ENCODE results near the gene SHISA9.
"Not testable (repeated sequence)": the region's sequence is repeated elsewhere in the genome, so short reads cannot be mapped to it uniquely, and the experiment has no call there.

The SHISA9 gene

DNA sequence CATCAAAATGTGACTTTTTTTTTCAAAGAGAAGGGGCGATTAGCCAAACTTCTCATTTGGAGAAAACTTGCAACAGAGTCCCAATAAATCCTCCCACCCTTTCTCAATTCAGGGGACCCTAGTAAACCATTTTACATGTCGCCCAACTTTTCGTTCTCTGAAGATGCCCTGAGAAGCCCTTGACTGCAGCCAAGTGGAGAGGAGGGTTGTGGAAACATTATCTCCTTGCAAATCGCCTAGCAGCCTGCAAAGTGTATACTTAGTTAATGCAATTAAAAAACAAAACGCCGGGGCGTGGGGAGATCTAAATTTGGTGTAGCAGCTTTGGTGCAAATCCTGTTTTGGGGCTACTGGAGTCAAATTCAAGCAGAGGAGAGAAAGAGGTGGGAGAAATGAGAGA, 1.2 kb upstream of the SHISA9 start:
- no peak for DNase-seq (ENCODE audit: low spot score)

- no peak for DNase-seq (ENCODE audit: low spot score)
These were observed 697 bp upstream of the SHISA9 start for GRCh38 chr16:12900599-12901203.

DNA sequence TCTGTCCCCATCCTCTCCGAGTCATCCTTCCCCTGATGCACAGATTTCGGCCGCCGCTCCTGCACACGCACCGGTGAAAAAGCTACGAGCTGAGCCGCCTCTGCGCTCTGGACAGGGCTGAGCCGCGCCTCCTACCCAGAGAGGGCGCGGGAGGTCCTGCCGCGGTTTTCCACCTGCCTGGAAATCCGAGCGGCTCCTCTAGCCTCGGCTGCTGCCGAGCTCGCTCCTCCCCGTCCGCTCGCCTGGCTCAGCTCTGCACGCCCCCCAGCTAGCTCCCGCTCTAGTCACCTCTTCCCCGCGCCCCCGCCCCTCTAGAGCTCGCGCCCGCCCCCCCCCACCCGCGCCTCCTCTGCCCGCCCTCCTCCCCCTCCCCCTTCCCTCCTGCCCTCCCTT, 198 bp upstream of the SHISA9 start:
- no peak for DNase-seq (ENCODE audit: low spot score)

DNA sequence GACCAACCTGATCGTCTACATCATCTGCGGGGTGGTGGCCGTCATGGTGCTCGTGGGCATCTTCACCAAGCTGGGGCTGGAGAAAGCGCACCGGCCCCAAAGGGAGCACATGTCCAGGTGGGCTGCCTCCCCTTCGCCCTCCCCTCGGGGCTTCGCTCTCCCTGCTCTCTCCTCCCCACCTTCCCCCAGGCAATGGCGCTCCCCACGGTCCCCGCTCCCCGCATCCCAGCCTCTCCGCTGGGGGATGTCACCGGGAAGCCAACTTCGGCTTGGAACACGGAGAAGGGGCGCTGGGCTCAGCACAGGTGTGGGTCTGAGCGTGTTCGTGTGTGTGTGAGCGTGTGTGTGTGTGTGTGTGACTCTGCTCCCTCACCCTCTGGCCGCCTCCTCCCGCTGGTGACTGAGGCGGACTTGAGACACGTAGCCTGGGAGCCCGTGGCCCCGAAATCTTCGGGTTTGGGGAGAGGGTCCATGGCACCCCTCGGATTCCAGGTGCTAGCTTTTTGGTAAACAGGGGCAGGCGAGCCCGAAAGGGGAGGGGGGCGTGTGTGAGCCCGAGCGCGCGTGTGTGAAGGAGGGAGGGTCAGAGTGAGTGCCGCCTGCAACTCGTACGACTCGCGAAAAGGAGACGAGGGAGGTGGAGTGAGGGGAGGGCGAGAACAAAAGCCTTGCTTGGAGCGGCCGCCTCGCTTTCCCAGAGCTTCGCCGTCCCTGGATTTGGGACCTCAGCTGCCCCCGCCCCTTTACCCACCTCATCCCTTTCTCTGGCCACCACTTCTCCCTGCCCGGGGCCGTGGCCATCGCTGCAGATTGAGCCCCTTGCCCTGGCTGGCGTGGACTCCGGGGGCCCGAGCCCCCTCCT, 1.3 kb downstream of the SHISA9 start:
- DNase-seq (ENCODE audit: low spot score) = no peak

GRCh38 chr16:12903407-12904328, 2.3 kb downstream of the SHISA9 start:
- no peak for DNase-seq (ENCODE audit: low spot score)

- DNase-seq (ENCODE audit: low spot score) = no peak
These were observed 2.9 kb downstream of the SHISA9 start for GRCh38 chr16:12904329-12904671.

DNA sequence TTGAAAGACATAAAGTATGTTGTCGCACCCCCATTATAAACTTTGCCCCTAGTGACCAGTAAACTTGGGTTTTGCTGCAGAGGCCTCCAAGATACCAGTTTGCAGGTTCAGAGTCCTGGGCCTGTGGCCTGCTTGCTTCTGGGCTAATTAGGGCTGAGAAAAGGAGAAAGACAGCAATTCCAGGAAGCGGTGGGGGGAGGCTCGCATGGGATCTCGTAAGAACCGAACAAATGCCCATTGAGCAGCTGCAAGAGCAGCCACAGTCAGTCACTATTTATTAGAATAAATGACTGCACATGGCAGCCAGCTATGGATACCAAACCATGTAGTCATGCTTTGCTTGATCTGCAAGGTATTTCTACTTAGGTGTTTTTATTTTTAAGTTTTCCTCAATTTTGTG, 4.9 kb downstream of the SHISA9 start:
- no peak for DNase-seq (ENCODE audit: low spot score)

GRCh38 chr16:12906765-12907516, 5.5 kb downstream of the SHISA9 start:
- no peak for DNase-seq (ENCODE audit: low spot score)

DNA sequence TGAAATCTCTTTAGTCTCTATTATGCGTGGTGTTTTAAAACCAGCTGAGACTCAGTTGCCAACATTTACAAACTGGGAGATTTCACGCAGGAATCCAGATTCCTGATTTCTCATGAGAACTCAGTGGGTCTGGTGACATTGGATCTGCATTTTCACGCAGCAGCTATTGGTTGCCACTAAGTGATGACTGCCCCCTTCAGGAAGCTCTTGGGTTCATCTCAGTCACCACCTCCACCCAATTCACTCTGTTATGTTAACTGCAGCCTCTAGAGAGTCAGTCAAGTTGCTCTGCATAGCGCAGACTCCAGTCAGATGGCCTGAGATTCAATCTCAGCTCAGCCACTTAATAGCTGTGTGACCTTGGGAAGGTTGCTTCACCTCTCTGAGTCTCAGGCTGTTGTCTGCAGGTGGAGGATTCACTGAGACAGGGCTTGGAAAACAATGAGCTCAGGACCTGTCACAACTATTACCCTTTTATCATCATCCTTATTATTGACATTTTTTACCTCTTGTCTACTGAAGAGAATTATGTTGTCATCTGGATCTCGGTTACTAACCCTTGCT, 6.4 kb downstream of the SHISA9 start:
- DNase-seq (ENCODE audit: low spot score) = no peak

- no peak for DNase-seq (ENCODE audit: low spot score)
These were observed 15.8 kb downstream of the SHISA9 start for GRCh38 chr16:12917246-12917645.

GRCh38 chr16:12917653-12918052, 16.3 kb downstream of the SHISA9 start:
- DNase-seq (ENCODE audit: low spot score) = no peak

GRCh38 chr16:12920739-12921138, 19.3 kb downstream of the SHISA9 start:
- no peak for DNase-seq (ENCODE audit: low spot score)

DNA sequence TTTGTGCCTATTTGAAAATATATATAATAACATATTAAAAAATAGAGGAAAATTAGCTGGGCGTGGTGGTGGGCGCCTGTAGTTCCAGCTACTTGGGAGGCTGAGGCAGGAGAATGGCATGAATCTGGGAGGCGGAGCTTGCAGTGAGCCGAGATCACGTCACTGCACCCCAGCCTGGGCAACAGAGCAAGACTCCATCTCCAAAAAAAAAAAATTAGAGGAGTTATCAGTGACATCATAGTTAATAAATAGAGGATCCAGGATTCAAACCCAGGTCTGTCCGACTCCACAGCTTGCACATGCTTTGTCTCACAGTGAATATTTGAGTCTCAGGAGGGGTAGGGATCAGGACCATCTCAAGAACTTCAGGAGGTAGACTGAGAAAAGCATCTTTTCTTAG, 22.2 kb downstream of the SHISA9 start:
- not testable (repeated sequence) for DNase-seq (ENCODE audit: low spot score)

GRCh38 chr16:12925026-12925800, 23.8 kb downstream of the SHISA9 start:
- DNase-seq (ENCODE audit: low spot score) = no peak

DNA sequence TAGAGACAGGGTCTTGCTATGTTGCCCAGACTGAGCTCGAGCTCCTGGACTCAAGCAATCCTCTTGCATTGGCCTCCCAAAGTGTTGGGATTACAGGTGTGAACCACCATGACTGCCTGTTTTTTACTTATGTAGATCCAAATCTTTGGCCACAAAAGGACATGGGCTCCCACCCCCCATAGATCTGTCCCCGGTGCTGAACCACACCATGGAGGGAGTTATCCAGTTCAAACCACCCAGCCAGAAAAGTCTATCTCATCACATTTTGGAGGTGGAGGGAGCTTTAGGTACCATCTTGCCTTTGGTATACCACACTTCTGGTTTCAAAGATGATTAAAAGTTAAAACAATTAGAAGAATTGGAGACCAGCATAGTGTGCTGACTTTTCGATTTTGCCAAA, 26.2 kb downstream of the SHISA9 start:
- no peak for DNase-seq (ENCODE audit: low spot score)

DNA sequence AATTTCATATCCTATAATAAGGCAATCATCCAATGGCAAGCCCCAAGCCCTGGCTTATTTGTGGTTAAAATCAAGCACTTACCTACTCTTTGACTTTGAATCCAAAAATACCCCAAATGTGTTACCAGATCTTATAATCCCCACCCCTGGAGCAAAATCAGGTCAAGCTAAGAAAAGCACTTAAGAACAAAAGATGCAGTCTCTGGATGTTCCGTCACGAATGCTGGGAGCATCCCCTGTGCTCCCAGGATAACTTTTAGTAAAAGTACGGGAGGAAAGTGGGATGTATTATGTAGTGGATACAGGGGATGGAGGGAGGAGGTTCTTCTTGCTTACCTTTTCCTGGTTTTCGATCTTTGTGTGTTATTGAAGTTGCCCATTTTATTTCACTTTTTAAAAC, 29.5 kb downstream of the SHISA9 start:
- DNase-seq (ENCODE audit: low spot score) = no peak

GRCh38 chr16:12936391-12936790, 35.0 kb downstream of the SHISA9 start:
- no peak for DNase-seq (ENCODE audit: low spot score)

DNA sequence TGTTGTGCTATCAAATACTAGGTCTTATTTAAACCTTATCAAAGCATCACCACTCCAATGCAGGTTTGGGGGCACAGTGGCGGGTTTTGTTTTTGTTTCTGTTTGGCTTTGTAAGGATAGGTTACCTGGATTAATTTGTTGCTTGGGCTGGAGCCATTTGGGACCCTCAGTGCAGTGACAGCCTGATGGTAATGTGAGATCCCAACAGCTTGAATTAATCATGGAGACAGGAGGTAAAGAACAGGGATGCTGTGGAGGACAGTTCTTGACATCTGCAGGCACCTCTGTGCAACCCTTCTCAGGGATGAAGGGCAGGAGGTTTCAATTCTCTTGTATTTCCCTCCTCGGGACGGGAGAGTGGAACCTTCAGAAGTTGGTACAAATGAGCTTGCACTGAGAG, 40.5 kb downstream of the SHISA9 start:
- DNase-seq (ENCODE audit: low spot score) = no peak

- no peak for DNase-seq (ENCODE audit: low spot score)
These were observed 41.5 kb downstream of the SHISA9 start for GRCh38 chr16:12942861-12943260.

DNA sequence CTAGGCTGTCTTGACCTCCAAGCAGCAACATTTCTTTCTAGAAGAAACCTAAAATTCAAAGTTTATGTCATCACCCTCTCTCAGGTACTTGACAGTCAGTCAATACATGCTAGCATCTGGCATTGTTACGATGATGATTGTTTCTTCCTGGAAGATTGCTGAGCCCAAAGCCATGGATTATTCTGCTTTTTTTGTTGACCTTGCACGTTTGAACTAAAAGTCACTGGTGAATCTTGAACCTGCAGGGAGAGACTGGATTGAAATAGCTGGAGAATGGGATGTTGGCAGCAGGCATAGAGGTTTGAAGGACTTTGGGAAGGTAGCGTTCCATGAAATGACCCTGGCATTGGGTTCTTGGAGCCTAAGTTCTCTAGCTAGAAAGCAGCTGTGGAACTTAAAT, 42.9 kb downstream of the SHISA9 start:
- DNase-seq (ENCODE audit: low spot score) = no peak

GRCh38 chr16:12951392-12951791, 50.0 kb downstream of the SHISA9 start:
- no peak for DNase-seq (ENCODE audit: low spot score)

Measured in LoVo (cell line).